Measurements from ENCODE around the gene C12orf42. TPM values are rescaled to one million over a fixed set of nuclear protein-coding genes. Genes with fewer than 3 reads are reported as not detected.

Gene C12orf42
- total and polyA plus RNA-seq, 4 donors = 0.14 to 0.17 TPM; not detected in 2

DNA sequence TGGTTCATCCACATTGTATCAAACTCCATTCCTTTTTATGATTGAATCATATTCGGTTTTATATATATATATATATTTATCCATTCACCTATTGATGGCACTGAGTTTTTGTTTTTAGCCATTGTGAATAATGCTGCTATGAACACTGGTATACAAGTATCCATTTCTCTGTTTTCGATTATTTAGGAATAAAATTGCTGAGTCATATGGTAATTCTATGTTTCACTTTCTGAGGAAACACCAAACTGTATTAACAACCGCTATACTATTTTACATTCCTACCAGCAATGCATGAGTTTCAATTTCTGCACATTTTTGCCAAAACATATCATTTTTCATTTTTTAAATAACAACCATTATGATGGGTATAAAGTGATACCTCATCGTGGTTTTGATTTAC is 104.7 kb downstream of the C12orf42 start:
- H3K4me1 ChIP-seq (ENCODE audit: control insufficient read depth in 4 of 4, insufficient read depth in 4 of 4, low read length in 3 of 4) = no peaks in the 10 kb centered on the region
- no peak for DNase-seq (ENCODE audit: low spot score)
- 87% methylated on average over 4 of the region's 4 CpGs for WGBS
- H3K27ac ChIP-seq (ENCODE audit: low read depth in 1 of 2, low read length in 2 of 2) = no peak overlapping the region
- no peaks in the 10 kb centered on the region for H3K27me3 ChIP-seq (ENCODE audit: control insufficient read depth in 4 of 4, insufficient read depth in 4 of 4, low read length in 3 of 4)
- no peak overlapping the region for H3K9ac ChIP-seq (ENCODE audit: low read depth in 1 of 2, low read length in 2 of 2)
- H3K36me3 ChIP-seq (ENCODE audit: control insufficient read depth in 4 of 4, insufficient read depth in 3 of 4, low read depth in 1 of 4, low read length in 3 of 4) = no peaks in the 10 kb centered on the region
- H3K9me3 ChIP-seq (ENCODE audit: control insufficient read depth in 4 of 4, low read length in 3 of 4) = peaks cover 0 to 5% (median 0%) of the 10 kb centered on the region in 4 donors
- TF ChIP-seq, protein P1, sequence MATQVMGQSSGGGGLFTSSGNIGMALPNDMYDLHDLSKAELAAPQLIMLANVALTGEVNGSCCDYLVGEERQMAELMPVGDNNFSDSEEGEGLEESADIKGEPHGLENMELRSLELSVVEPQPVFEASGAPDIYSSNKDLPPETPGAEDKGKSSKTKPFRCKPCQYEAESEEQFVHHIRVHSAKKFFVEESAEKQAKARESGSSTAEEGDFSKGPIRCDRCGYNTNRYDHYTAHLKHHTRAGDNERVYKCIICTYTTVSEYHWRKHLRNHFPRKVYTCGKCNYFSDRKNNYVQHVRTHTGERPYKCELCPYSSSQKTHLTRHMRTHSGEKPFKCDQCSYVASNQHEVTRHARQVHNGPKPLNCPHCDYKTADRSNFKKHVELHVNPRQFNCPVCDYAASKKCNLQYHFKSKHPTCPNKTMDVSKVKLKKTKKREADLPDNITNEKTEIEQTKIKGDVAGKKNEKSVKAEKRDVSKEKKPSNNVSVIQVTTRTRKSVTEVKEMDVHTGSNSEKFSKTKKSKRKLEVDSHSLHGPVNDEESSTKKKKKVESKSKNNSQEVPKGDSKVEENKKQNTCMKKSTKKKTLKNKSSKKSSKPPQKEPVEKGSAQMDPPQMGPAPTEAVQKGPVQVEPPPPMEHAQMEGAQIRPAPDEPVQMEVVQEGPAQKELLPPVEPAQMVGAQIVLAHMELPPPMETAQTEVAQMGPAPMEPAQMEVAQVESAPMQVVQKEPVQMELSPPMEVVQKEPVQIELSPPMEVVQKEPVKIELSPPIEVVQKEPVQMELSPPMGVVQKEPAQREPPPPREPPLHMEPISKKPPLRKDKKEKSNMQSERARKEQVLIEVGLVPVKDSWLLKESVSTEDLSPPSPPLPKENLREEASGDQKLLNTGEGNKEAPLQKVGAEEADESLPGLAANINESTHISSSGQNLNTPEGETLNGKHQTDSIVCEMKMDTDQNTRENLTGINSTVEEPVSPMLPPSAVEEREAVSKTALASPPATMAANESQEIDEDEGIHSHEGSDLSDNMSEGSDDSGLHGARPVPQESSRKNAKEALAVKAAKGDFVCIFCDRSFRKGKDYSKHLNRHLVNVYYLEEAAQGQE (IDR thresholded peaks at IDR 0.05) = no peak
- TF ChIP-seq, protein P2, sequence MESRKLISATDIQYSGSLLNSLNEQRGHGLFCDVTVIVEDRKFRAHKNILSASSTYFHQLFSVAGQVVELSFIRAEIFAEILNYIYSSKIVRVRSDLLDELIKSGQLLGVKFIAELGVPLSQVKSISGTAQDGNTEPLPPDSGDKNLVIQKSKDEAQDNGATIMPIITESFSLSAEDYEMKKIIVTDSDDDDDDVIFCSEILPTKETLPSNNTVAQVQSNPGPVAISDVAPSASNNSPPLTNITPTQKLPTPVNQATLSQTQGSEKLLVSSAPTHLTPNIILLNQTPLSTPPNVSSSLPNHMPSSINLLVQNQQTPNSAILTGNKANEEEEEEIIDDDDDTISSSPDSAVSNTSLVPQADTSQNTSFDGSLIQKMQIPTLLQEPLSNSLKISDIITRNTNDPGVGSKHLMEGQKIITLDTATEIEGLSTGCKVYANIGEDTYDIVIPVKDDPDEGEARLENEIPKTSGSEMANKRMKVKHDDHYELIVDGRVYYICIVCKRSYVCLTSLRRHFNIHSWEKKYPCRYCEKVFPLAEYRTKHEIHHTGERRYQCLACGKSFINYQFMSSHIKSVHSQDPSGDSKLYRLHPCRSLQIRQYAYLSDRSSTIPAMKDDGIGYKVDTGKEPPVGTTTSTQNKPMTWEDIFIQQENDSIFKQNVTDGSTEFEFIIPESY (IDR thresholded peaks at IDR 0.05) = no peak
- TF ChIP-seq TAF1 (conservative IDR thresholded peaks at IDR 0.05) (no peak), FOXA2 (IDR thresholded peaks at IDR 0.05) (no peak), SP1 (IDR thresholded peaks at IDR 0.05) (no peak), FOXA1 (IDR thresholded peaks at IDR 0.05) (no peak), JUND (IDR thresholded peaks at IDR 0.05) (no peak)
- H3K4me3 ChIP-seq (ENCODE audit: low read depth in 1 of 3, low read length in 3 of 3) = no peak overlapping the region

DNA sequence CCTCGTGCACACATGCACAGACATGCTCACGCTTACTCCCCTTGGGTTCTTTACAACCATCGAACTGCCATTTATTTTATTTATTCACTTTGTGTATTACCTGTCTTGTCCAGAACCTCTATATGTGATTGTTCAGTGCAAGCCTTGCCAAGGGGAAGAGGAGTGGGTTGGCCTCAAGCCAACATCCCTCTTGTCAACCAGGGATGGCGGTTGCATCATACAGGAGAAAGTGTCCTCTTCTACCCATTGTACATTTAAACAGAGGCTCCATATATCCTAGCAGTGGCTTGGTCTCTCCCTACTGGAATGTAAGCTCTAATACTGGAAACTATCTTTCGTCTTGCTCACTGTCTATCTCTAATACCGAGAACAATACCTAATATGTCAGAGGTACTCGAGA is 108.4 kb downstream of the C12orf42 start:
- H3K4me3 ChIP-seq (ENCODE audit: low read depth in 1 of 3, low read length in 3 of 3) = no peak overlapping the region
- peaks cover 0 to 3% (median 0%) of the 10 kb centered on the region in 4 donors for H3K9me3 ChIP-seq (ENCODE audit: control insufficient read depth in 4 of 4, low read length in 3 of 4)
- H3K9ac ChIP-seq (ENCODE audit: low read depth in 1 of 2, low read length in 2 of 2) = no peak overlapping the region
- H3K27me3 ChIP-seq (ENCODE audit: control insufficient read depth in 4 of 4, insufficient read depth in 4 of 4, low read length in 3 of 4) = no peaks in the 10 kb centered on the region
- H3K4me1 ChIP-seq (ENCODE audit: control insufficient read depth in 4 of 4, insufficient read depth in 4 of 4, low read length in 3 of 4) = no peaks in the 10 kb centered on the region
- no peak for TF ChIP-seq FOXA2 (IDR thresholded peaks at IDR 0.05)
- TF ChIP-seq EGR1 (IDR thresholded peaks at IDR 0.05; ENCODE audit: low read depth in 2 of 2) = no peak
- no peak for TF ChIP-seq YY1 (IDR thresholded peaks at IDR 0.05)
- TF ChIP-seq, protein P3, sequence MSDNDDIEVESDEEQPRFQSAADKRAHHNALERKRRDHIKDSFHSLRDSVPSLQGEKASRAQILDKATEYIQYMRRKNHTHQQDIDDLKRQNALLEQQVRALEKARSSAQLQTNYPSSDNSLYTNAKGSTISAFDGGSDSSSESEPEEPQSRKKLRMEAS (IDR thresholded peaks at IDR 0.05) = no peak
- TF ChIP-seq, protein P2 (IDR thresholded peaks at IDR 0.05) = no peak
- TF ChIP-seq FOXA1 (IDR thresholded peaks at IDR 0.05) = no peak
- TF ChIP-seq, protein P4, sequence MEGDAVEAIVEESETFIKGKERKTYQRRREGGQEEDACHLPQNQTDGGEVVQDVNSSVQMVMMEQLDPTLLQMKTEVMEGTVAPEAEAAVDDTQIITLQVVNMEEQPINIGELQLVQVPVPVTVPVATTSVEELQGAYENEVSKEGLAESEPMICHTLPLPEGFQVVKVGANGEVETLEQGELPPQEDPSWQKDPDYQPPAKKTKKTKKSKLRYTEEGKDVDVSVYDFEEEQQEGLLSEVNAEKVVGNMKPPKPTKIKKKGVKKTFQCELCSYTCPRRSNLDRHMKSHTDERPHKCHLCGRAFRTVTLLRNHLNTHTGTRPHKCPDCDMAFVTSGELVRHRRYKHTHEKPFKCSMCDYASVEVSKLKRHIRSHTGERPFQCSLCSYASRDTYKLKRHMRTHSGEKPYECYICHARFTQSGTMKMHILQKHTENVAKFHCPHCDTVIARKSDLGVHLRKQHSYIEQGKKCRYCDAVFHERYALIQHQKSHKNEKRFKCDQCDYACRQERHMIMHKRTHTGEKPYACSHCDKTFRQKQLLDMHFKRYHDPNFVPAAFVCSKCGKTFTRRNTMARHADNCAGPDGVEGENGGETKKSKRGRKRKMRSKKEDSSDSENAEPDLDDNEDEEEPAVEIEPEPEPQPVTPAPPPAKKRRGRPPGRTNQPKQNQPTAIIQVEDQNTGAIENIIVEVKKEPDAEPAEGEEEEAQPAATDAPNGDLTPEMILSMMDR (IDR thresholded peaks at IDR 0.05; ENCODE audit: low read depth, low read length, missing input control) = no peak
- no peak for TF ChIP-seq GABPA (IDR thresholded peaks at IDR 0.05 in 1 of 2, conservative IDR thresholded peaks at IDR 0.05 in 1 of 2)
- TF ChIP-seq HNF4A (conservative IDR thresholded peaks at IDR 0.05) = no peak
- 84% methylated on average over 7 of the region's 7 CpGs for WGBS
- no peak overlapping the region for H3K27ac ChIP-seq (ENCODE audit: low read depth in 1 of 2, low read length in 2 of 2)
- H3K36me3 ChIP-seq (ENCODE audit: control insufficient read depth in 4 of 4, insufficient read depth in 3 of 4, low read depth in 1 of 4, low read length in 3 of 4) = no peaks in the 10 kb centered on the region
- no peak for DNase-seq (ENCODE audit: low spot score)

Data from liver (tissue), 9 donors.